HFFc6 (cell line): Measurements from ENCODE around the gene SLC8A2. TPM values are rescaled to one million over a fixed set of nuclear protein-coding genes. Genes with fewer than 3 reads are reported as not detected.

Experiments used
- DNase-seq: peaks from one replicate; pipeline ENCODE4 v3.0.0-alpha.2; 2018
- H3K27ac Mint-ChIP-seq: 2 replicates; pipeline ENCODE4 v1.8.0; 2020; ENCODE audit warnings: mild to moderate bottlenecking, mixed read lengths
- H3K27me3 Mint-ChIP-seq: 2 replicates; pipeline ENCODE4 v1.8.0; 2021; ENCODE audit warnings: mild to moderate bottlenecking, moderate library complexity, mixed read lengths; ENCODE audit not compliant: insufficient read depth
- H3K36me3 Mint-ChIP-seq: 2 replicates; pipeline ENCODE4 v1.8.0; 2021; ENCODE audit warnings: low read depth, mixed read lengths
- H3K4me1 Mint-ChIP-seq: 2 replicates; pipeline ENCODE4 v1.8.0; 2020; ENCODE audit warnings: low read depth, mixed read lengths
- H3K4me3 Mint-ChIP-seq: 2 replicates; pipeline ENCODE4 v1.8.0; 2020; ENCODE audit warnings: mild to moderate bottlenecking, moderate library complexity, mixed read lengths
- H3K9me3 Mint-ChIP-seq: 2 replicates; pipeline ENCODE4 v1.8.0; 2020; ENCODE audit warnings: mild to moderate bottlenecking, mixed read lengths
- total RNA-seq, 6 experiments: library from RNA; stranded (reverse); fragmentation: NEBNext Ultra II Directional; extraction: Animal tissue kit (Norgen Biotek cat#: 25700); gene quantifications; 2 replicates in 1 of 6; 3 replicates in 5 of 6; pipeline ENCODE4 v1.2.3, GENCODE V29; 2021
- TF ChIP-seq, protein P1 (sequence below): fragments of 200-600 bp; sonication (generic); IDR thresholded peaks from 2 replicates; pipeline ENCODE4 v1.5.0; 2021; ENCODE audit warnings: antibody characterized with exemption, mild to moderate bottlenecking

The SLC8A2 gene
- total RNA-seq, 6 experiments from 2014 or later, result not detected

DNA sequence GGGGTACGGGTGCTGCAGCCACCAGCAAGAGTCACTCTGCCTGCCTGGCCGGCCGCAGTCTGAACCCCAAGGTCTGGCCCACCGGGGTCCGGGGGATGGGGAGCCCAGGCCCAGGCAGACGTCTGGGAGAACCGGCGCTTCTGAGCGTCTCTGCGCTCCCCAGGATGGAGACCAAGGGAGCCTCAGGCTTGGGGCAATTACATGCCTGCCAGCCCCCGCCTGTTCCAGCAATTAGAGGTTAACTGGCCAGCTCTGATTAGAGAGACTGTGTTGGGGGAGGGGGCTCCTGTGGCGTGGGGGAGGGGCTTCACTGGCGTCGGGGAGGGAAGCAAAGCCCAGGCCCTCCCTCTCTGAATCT is 64.3 kb downstream of the SLC8A2 start:
- no peaks in the 10 kb centered on the region; the same call in 1 of the 2 replicates for H3K4me1 Mint-ChIP-seq
- TF ChIP-seq, protein P1, sequence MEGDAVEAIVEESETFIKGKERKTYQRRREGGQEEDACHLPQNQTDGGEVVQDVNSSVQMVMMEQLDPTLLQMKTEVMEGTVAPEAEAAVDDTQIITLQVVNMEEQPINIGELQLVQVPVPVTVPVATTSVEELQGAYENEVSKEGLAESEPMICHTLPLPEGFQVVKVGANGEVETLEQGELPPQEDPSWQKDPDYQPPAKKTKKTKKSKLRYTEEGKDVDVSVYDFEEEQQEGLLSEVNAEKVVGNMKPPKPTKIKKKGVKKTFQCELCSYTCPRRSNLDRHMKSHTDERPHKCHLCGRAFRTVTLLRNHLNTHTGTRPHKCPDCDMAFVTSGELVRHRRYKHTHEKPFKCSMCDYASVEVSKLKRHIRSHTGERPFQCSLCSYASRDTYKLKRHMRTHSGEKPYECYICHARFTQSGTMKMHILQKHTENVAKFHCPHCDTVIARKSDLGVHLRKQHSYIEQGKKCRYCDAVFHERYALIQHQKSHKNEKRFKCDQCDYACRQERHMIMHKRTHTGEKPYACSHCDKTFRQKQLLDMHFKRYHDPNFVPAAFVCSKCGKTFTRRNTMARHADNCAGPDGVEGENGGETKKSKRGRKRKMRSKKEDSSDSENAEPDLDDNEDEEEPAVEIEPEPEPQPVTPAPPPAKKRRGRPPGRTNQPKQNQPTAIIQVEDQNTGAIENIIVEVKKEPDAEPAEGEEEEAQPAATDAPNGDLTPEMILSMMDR, result no peak
- H3K27ac Mint-ChIP-seq, result no peak overlapping the region
- no peaks in the 10 kb centered on the region for H3K9me3 Mint-ChIP-seq
- H3K27me3 Mint-ChIP-seq, result peaks cover 9% of the 10 kb centered on the region
- no peak for DNase-seq
- H3K4me3 Mint-ChIP-seq, result no peak overlapping the region
- peaks cover 24% of the 10 kb centered on the region for H3K36me3 Mint-ChIP-seq

DNA sequence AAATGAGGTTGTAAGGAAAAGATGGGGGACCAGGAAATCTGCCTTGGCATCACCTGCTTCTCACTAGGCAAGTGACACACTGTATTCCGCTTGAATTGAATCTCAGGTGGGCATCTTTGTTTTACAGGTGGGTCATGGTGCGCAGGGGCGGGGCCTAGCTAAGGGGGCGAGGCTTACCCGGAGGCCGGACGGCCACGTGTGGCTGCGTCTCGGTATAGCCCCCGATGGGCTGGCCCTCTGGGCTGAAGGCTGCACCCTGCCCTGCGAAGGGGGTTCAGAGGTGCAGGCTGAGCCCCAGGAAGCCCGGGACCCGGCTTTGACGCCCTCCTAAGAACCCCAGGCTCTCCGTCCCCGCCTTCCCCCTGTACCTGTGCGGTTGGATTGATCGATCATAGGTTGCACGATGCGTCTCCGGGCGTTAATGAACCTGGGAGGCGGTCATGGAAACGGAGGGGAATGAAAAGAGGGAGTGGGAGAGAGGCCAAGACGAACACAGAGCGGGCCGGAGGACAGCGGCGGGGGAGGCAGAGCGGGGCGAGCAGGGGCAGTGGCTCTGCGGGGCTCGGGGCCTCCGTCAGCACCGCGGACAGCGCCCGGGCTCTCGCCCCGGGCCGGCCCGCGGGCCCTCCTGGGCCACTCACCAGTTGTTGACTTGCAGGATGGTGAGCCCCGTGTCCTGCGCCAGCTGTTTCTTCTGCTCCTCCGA is 64.8 kb downstream of the SLC8A2 start:
- Mint-ChIP-seq H3K27me3 (peaks cover 9% of the 10 kb centered on the region), H3K4me1 (no peaks in the 10 kb centered on the region; the same call in 1 of the 2 replicates), H3K36me3 (peaks cover 24% of the 10 kb centered on the region), H3K4me3 (no peak overlapping the region), H3K27ac (no peak overlapping the region), H3K9me3 (no peaks in the 10 kb centered on the region)
- TF ChIP-seq, protein P1, result no peak
- DNase-seq, result no peak

DNA sequence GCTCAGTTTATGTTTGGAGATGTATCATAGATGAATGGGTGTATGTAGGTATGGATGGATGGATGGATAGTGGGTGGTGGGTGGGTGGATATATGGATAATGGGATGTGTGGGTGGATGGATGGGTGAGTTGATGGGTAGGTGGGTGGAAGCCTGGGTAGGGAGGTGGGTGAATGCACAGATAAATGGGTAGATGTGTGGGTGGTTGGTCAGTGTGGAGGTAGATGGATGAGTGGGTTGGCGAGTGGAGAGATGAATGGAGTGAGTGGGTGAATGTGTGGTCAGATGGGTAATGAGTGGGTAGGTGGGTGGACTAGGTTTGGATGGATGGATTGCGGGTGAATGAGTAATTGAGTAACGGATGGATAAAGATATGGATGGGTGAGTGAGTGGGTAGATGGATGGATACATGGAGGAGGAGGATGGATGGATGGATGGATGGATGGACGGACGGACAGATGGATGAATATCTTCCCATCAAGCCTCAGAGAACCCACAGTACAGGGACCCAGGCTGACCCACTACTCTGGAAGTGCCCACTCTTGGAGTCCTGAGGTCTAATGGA is 65.8 kb downstream of the SLC8A2 start:
- Mint-ChIP-seq H3K4me1 (no peaks in the 10 kb centered on the region; the same call in 1 of the 2 replicates), H3K27me3 (peaks cover 9% of the 10 kb centered on the region), H3K4me3 (no peak overlapping the region), H3K9me3 (no peaks in the 10 kb centered on the region), H3K27ac (no peak overlapping the region), H3K36me3 (peaks cover 24% of the 10 kb centered on the region)
- TF ChIP-seq, protein P1, result no peak
- DNase-seq, result no peak

DNA sequence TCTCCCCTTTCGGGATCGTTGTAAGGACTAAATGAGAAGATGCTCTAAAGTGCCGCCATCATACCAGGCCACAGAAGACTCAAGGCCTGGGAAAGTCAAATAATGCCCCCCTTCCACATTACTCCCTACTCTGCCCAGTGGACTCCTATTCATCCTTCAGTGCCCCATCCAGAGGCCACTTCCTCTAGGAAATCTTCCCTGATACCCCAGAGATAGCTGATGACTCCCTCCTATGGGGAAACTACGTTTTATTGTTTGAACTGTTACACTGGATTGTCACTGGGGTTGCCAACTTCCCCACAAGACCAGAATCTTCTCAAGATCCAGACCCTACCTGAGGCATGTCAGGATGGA is 66.5 kb downstream of the SLC8A2 start:
- H3K4me1 Mint-ChIP-seq, result no peaks in the 10 kb centered on the region; the same call in 1 of the 2 replicates
- TF ChIP-seq, protein P1, result no peak
- H3K36me3 Mint-ChIP-seq, result peaks cover 24% of the 10 kb centered on the region
- DNase-seq, result no peak
- H3K9me3 Mint-ChIP-seq, result no peaks in the 10 kb centered on the region
- H3K4me3 Mint-ChIP-seq, result no peak overlapping the region
- no peak overlapping the region for H3K27ac Mint-ChIP-seq
- peaks cover 7% of the 10 kb centered on the region for H3K27me3 Mint-ChIP-seq

DNA sequence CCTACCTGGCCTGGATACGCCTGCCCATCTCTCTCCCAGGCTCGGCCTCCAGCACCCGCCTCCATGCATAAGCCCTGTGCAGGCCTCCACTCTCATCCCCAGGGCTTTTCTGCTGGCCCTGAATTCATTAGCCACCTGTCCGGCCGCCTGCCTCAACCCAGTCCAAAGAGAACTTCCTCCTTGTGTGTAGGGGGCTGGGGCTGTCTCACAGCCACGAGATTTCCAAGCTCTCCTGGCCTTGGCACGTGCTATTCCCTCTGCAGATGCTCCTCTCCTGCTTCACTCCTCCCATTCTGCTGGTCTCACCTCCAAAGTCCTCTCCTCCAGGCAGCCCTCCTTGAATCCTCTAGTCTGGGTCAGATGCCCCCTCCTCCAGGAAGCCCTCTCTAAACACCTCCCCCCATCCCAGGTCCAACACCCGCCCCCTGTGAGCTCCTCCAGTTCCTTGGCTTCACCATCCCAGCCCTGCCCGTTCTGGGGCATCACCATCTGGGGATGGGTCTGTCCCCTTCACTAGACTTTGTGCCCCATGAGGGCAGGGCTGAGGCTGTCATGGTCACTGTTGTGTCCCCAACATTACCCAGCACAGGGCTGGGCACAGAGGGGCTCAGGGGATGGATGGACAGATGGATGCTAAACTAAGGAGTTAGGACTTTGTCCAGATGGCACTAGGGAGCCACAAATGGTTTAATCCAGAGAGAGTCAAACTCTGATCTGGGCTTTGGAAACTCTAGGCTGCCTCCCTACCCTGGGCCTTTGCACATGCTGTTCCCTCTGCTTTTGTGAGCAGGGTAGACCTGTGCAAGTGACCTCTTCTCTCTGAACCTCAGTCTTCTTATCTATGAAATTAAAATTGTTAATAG is 67.1 kb downstream of the SLC8A2 start:
- H3K27me3 Mint-ChIP-seq, result peaks cover 7% of the 10 kb centered on the region
- no peaks in the 10 kb centered on the region; the same call in 1 of the 2 replicates for H3K4me1 Mint-ChIP-seq
- TF ChIP-seq, protein P1, result no peak
- no peak overlapping the region for H3K4me3 Mint-ChIP-seq
- H3K27ac Mint-ChIP-seq, result no peak overlapping the region
- DNase-seq, result no peak
- peaks cover 24% of the 10 kb centered on the region for H3K36me3 Mint-ChIP-seq
- no peaks in the 10 kb centered on the region for H3K9me3 Mint-ChIP-seq
